ENCODE results near the gene MUC2. TPM values are rescaled to one million over a fixed set of nuclear protein-coding genes. Genes with fewer than 3 reads are reported as not detected.

The MUC2 gene
- total RNA-seq, 1 donor from 2014 or later: not detected

DNA sequence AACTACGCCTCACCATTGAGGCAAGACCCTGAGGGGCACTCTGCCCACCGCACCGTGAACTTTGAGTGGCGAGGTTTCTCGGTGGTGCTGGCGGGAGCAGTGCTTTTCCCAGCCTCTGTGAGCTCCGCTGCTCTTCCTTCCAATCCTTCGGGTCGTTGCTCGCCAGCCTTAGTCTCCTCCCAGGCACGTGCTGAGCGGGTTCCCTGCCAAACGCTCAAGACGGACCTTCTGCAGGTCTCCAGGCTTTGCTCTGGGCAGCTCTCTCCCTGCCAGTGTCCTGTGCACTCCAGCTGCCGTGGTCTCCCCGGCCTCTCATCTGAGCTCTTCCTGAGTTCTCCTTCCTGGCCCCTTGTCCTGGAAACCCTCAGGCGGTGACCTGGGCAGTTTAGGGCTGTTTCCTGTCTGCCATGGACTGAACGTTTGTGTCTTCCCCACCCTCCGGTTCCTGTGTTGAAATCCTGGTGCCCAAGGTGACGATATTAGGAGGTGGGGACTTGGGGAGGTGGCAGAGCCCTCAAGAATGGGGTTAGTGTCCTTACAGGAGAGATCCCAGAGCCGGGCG lies 27.0 kb upstream of the MUC2 start:
- H3K4me1 Mint-ChIP-seq (ENCODE audit: low read depth, unreplicated experiment): peaks cover 3% of the 10 kb centered on the region
- H3K27ac Mint-ChIP-seq (ENCODE audit: unreplicated experiment): no peak overlapping the region
- H3K9me3 Mint-ChIP-seq (ENCODE audit: unreplicated experiment): peaks cover 6% of the 10 kb centered on the region
- no peak overlapping the region for H3K4me3 Mint-ChIP-seq (ENCODE audit: unreplicated experiment)
- H3K27me3 Mint-ChIP-seq (ENCODE audit: unreplicated experiment): peaks cover 7% of the 10 kb centered on the region
- TF ChIP-seq, protein P1, sequence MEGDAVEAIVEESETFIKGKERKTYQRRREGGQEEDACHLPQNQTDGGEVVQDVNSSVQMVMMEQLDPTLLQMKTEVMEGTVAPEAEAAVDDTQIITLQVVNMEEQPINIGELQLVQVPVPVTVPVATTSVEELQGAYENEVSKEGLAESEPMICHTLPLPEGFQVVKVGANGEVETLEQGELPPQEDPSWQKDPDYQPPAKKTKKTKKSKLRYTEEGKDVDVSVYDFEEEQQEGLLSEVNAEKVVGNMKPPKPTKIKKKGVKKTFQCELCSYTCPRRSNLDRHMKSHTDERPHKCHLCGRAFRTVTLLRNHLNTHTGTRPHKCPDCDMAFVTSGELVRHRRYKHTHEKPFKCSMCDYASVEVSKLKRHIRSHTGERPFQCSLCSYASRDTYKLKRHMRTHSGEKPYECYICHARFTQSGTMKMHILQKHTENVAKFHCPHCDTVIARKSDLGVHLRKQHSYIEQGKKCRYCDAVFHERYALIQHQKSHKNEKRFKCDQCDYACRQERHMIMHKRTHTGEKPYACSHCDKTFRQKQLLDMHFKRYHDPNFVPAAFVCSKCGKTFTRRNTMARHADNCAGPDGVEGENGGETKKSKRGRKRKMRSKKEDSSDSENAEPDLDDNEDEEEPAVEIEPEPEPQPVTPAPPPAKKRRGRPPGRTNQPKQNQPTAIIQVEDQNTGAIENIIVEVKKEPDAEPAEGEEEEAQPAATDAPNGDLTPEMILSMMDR (IDR thresholded peaks at IDR 0.05; ENCODE audit: partially characterized antibody, unreplicated experiment): no peak
- H3K36me3 Mint-ChIP-seq (ENCODE audit: unreplicated experiment): no peaks in the 10 kb centered on the region
- no peak for DNase-seq

DNA sequence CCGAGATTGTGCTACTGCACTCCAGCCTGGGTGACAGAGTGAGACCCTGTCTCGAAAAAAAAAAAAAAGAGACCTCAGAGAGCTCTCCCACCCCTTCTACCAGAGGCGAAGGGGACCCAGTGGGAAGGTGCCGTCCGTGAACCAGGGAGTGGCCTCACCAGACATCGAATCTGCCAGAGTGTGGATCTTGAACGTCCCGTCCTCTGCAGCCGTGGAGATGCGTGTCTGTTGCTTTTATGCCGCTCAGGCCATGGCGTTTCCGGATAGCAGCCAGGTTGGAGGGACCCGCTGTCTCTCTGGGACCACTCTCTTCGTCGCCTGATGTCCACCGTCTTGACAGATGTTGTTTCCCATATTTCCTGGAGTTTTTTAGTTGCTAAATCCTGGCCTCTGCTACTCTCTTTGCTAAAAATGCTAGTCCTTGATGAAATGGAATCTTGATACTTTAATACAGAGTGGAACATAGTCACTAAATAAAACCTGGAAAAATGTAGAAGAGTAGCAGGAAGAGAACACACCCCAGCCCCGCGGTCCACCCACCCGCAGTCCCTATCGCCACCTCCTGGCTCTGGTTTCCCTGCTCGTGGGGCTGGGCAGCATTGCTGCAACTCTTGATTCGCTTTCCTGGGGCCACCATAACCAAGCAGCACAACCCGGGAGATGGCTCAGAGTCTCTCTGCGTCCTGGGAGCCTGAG lies 26.2 kb upstream of the MUC2 start:
- peaks cover 3% of the 10 kb centered on the region for H3K4me1 Mint-ChIP-seq (ENCODE audit: low read depth, unreplicated experiment)
- TF ChIP-seq, protein P1 (IDR thresholded peaks at IDR 0.05; ENCODE audit: partially characterized antibody, unreplicated experiment): no peak
- peaks cover 6% of the 10 kb centered on the region for H3K9me3 Mint-ChIP-seq (ENCODE audit: unreplicated experiment)
- peaks cover 7% of the 10 kb centered on the region for H3K27me3 Mint-ChIP-seq (ENCODE audit: unreplicated experiment)
- no peaks in the 10 kb centered on the region for H3K36me3 Mint-ChIP-seq (ENCODE audit: unreplicated experiment)
- H3K4me3 Mint-ChIP-seq (ENCODE audit: unreplicated experiment): no peak overlapping the region
- peak; percentile 24 for DNase-seq
- no peak overlapping the region for H3K27ac Mint-ChIP-seq (ENCODE audit: unreplicated experiment)

DNA sequence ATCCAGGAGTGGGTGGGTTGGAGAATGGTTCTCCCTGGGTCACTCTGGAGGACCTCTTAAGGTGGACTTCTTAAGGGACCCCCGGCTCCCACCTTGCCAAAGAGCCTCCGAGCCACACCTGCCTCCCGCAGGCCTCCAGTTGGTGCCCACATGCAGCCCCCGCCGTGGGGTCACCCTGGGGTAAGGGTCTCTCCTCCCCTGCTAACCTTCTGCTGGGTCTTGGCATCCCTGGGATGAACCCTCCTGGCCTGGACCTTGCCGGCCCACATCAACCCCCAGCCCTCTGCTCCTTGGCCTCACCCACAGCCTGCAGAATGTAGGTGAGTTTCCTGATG lies 25.6 kb upstream of the MUC2 start:
- Mint-ChIP-seq H3K4me1 (ENCODE audit: low read depth, unreplicated experiment) (peaks cover under 1% of the 10 kb centered on the region), H3K4me3 (ENCODE audit: unreplicated experiment) (no peak overlapping the region), H3K36me3 (ENCODE audit: unreplicated experiment) (no peaks in the 10 kb centered on the region), H3K27me3 (ENCODE audit: unreplicated experiment) (peaks cover 4% of the 10 kb centered on the region), H3K27ac (ENCODE audit: unreplicated experiment) (no peak overlapping the region), H3K9me3 (ENCODE audit: unreplicated experiment) (peaks cover 3% of the 10 kb centered on the region)
- TF ChIP-seq, protein P1 (IDR thresholded peaks at IDR 0.05; ENCODE audit: partially characterized antibody, unreplicated experiment): no peak
- no peak for DNase-seq

DNA sequence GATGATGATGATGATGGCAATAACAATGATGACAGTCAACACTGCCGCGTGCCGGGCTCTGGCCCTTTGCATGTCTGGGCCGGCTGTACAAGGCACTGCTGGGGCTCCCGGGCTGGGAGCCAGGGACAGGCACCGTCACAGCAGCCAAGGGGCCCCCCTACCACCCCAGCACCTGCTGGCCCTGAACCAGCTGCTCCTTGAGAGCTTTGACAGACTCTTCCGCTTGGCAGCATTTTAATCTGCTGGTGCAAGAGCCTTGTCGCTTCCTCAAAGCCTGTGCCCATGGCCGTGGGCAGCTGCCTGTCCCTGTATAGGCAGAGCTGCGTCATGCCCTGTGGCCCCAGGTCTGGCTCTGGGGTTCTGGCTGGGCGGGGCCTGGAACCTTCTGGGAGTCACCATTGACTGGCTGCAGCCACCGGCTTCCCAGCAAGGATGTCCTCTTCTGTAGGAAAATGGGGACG lies 25.2 kb upstream of the MUC2 start:
- Mint-ChIP-seq H3K4me3 (ENCODE audit: unreplicated experiment) (no peak overlapping the region), H3K36me3 (ENCODE audit: unreplicated experiment) (no peaks in the 10 kb centered on the region), H3K4me1 (ENCODE audit: low read depth, unreplicated experiment) (no peaks in the 10 kb centered on the region), H3K9me3 (ENCODE audit: unreplicated experiment) (peaks cover 3% of the 10 kb centered on the region), H3K27me3 (ENCODE audit: unreplicated experiment) (peaks cover 2% of the 10 kb centered on the region), H3K27ac (ENCODE audit: unreplicated experiment) (no peak overlapping the region)
- TF ChIP-seq, protein P1 (IDR thresholded peaks at IDR 0.05; ENCODE audit: partially characterized antibody, unreplicated experiment): no peak
- DNase-seq: no peak

DNA sequence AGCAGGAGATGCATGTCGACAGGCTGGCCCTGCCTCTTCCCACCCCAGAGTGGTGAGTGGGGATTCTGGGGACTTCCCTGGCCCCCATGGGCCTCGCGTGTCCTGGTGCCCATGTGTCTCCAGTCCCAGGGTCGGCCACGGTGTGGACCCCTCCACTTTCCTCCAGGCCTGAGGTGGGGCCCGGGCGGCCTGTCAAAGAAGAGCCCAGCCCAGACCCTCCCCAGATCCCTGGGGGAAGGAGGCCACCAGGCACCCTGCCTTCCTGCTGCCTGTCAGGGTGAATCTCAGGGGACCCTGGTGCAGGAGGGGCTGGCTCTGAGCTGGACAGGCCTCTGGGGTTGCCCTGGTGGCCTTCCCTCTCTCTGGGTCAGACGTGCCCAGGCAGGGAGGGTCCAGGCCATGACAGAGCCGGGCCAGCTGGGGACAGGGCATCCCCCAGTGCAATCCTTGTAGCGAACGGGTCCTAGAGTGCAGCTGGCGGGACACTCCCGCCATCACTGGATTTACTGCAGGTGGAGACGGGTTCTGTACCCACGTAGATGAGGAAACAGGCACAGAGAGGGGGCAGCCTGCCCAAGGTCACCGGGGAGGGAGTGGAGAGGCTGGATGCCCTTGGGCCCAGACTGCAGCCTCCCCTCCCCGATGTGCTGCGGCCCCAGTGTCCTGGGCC lies 24.6 kb upstream of the MUC2 start:
- no peaks in the 10 kb centered on the region for H3K4me1 Mint-ChIP-seq (ENCODE audit: low read depth, unreplicated experiment)
- H3K27me3 Mint-ChIP-seq (ENCODE audit: unreplicated experiment): no peaks in the 10 kb centered on the region
- H3K36me3 Mint-ChIP-seq (ENCODE audit: unreplicated experiment): no peaks in the 10 kb centered on the region
- TF ChIP-seq, protein P1 (IDR thresholded peaks at IDR 0.05; ENCODE audit: partially characterized antibody, unreplicated experiment): no peak
- no peak overlapping the region for H3K27ac Mint-ChIP-seq (ENCODE audit: unreplicated experiment)
- DNase-seq: peak; percentile 16
- peaks cover 2% of the 10 kb centered on the region for H3K9me3 Mint-ChIP-seq (ENCODE audit: unreplicated experiment)
- H3K4me3 Mint-ChIP-seq (ENCODE audit: unreplicated experiment): no peak overlapping the region
